HCT116 (cell line): Measurements from ENCODE around the gene GJD3. TPM values are rescaled to one million over a fixed set of nuclear protein-coding genes. Genes with fewer than 3 reads are reported as not detected.

Experiments
- ATAC-seq: fragments of 200-7000 bp; cut with Tn5 transposase; 2 replicates; pipeline ENCODE4 v1.9.1; 2020; ENCODE audit warnings: mild to moderate bottlenecking, moderate library complexity
- BruUV-seq: library from RNA; stranded (reverse); fragments of 400-500 nt; replicated peaks from 2 replicates; lab custom pipeline; 2021; lab: Mats Ljungman, UMichigan
- CTCF ChIA-PET: fragments of 300-600 bp; sonication (Branson Sonifier 250); formaldehyde crosslinking; loops from one replicate; lab custom pipeline; 2021; ENCODE audit warnings: antibody characterized with exemption; lab: Charles Lee
- POLR2A ChIA-PET: fragments of 300-600, 350-600 bp; sonication (Branson Sonifier 250); formaldehyde crosslinking; loops from one replicate; lab custom pipeline; 2021; ENCODE audit warnings: antibody characterized with exemption; lab: Charles Lee
- RAD21 ChIA-PET, 2 experiments: fragments of 300-600 bp; sonication (Branson Sonifier 250); formaldehyde crosslinking; loops; one replicate each; lab custom pipeline; 2023; ENCODE audit warnings: low total read pairs in 2 of 2; ENCODE audit not compliant: uncharacterized antibody in 2 of 2, unreplicated experiment in 2 of 2, low non-redundant PET in 1 of 2; lab: Charles Lee
- DNase-seq: peaks from one replicate; pipeline ENCODE4 v3.0.0-alpha.2; 2010; ENCODE audit warnings: low read depth, low spot score
- H2AFZ ChIP-seq: fragments of 200-600 bp; shearing (Covaris generic), sonication (generic); 2 replicates; pipeline ENCODE4 v1.6.1; 2017; ENCODE audit warnings: low read depth, mixed run types, mixed read lengths, antibody characterized with exemption, low read length; ENCODE audit not compliant: poor library complexity, severe bottlenecking
- H3K27ac ChIP-seq: 2 replicates; pipeline ENCODE4 v1.5.1; 2012; ENCODE audit warnings: low read depth, low read length
- H3K27me3 ChIP-seq: fragments of 200-600 bp; sonication (generic); 2 replicates; pipeline ENCODE4 v1.6.1; 2016; ENCODE audit warnings: mixed run types, low read length, mixed read lengths; ENCODE audit not compliant: insufficient read depth
- H3K36me3 ChIP-seq, 2 experiments: fragments of 200-500 bp in 1 of 2; fragments of 200-600 bp in 1 of 2; sonication (Bioruptor generic) in 1 of 2; sonication (generic) in 1 of 2; 2 replicates each; pipeline versions ENCODE4 v1.5.1 to v1.6.1; 2014 to 2016; ENCODE audit warnings: low read length in 2 of 2, inconsistent platforms in 1 of 2, mixed read lengths in 1 of 2, mixed run types in 1 of 2; ENCODE audit not compliant: insufficient read depth in 2 of 2, control insufficient read depth in 1 of 2
- H3K4me1 ChIP-seq, 2 experiments: fragments of 200-600 bp in 1 of 2; sonication (generic) in 1 of 2; 2 replicates each; pipeline versions ENCODE4 v1.5.1 to v1.6.1; 2012 to 2017; ENCODE audit warnings: low read length in 2 of 2, inconsistent platforms in 1 of 2, mild to moderate bottlenecking in 1 of 2, mixed read lengths in 1 of 2, mixed run types in 1 of 2, moderate library complexity in 1 of 2; ENCODE audit not compliant: insufficient read depth in 2 of 2, control insufficient read depth in 1 of 2
- H3K4me2 ChIP-seq: fragments of 200-600 bp; sonication (generic); 2 replicates; pipeline ENCODE4 v1.6.1; 2017; ENCODE audit warnings: mixed run types, low read length, mixed read lengths
- H3K4me3 ChIP-seq, 2 experiments: fragments of 200-600 bp in 1 of 2; sonication (generic) in 1 of 2; replicated peaks in 1 of 2; 2 replicates each; pipeline ENCODE4 v1.5.1; 2011 to 2016; ENCODE audit warnings: low read length in 2 of 2, control low read depth in 1 of 2, low read depth in 1 of 2, mild to moderate bottlenecking in 1 of 2, mixed read lengths in 1 of 2, mixed run types in 1 of 2
- H3K79me2 ChIP-seq: fragments of 200-600 bp; sonication (generic); 2 replicates; pipeline ENCODE4 v1.6.1; 2017; ENCODE audit warnings: mild to moderate bottlenecking, mixed run types, low read length, moderate library complexity, mixed read lengths; ENCODE audit not compliant: insufficient read depth
- H3K9ac ChIP-seq: fragments of 200-600 bp; sonication (generic); 2 replicates; pipeline ENCODE4 v1.6.1; 2016; ENCODE audit warnings: low read length, mixed read lengths
- H3K9me2 ChIP-seq: fragments of 200-600 bp; sonication (generic), shearing (Covaris generic); 2 replicates; pipeline ENCODE4 v1.6.1; 2017; ENCODE audit warnings: mixed run types, mild to moderate bottlenecking, moderate library complexity; ENCODE audit not compliant: insufficient read depth
- H3K9me3 ChIP-seq, 2 experiments: fragments of 200-500 bp in 1 of 2; fragments of 200-600 bp in 1 of 2; sonication (Bioruptor generic) in 1 of 2; sonication (generic) in 1 of 2; 2 replicates each; pipeline ENCODE4 v1.6.1; 2014 to 2017; ENCODE audit warnings: low read length in 2 of 2, mixed read lengths in 2 of 2, inconsistent platforms in 1 of 2, low read depth in 1 of 2, mild to moderate bottlenecking in 1 of 2, mixed run types in 1 of 2, moderate library complexity in 1 of 2; ENCODE audit not compliant: control insufficient read depth in 1 of 2, insufficient read depth in 1 of 2
- H4K20me1 ChIP-seq: fragments of 200-600 bp; sonication (generic), shearing (Covaris generic); 2 replicates; pipeline ENCODE4 v1.6.1; 2017; ENCODE audit warnings: mixed run types, mild to moderate bottlenecking, moderate library complexity; ENCODE audit not compliant: insufficient read depth
- EGR1 ChIP-seq: IDR thresholded peaks from 2 replicates; pipeline ENCODE4 v1.6.1; 2012; ENCODE audit warnings: low read depth
- FOSL1 ChIP-seq: IDR thresholded peaks from 2 replicates; pipeline ENCODE4 v1.6.1; 2012; ENCODE audit warnings: low read depth
- MAX ChIP-seq: IDR thresholded peaks from 2 replicates; pipeline ENCODE4 v1.6.1; 2012
- POLR2A ChIP-seq: IDR thresholded peaks from 2 replicates; pipeline ENCODE4 v1.7.0; 2011; ENCODE audit warnings: borderline replicate concordance; ENCODE audit not compliant: insufficient read depth, insufficient read length; ENCODE audit errors: extremely low read depth
- RAD21 ChIP-seq: IDR thresholded peaks from 2 replicates; pipeline ENCODE4 v1.6.1; 2012; ENCODE audit warnings: low read depth, mild to moderate bottlenecking
- REST ChIP-seq: IDR thresholded peaks from 2 replicates; pipeline ENCODE4 v1.6.1; 2012; ENCODE audit warnings: low read depth
- SP1 ChIP-seq: IDR thresholded peaks from 2 replicates; pipeline ENCODE4 v1.6.1; 2012; ENCODE audit warnings: low read depth
- SRF ChIP-seq: IDR thresholded peaks from 2 replicates; pipeline ENCODE4 v1.6.1; 2012; ENCODE audit warnings: low read depth
- TCF7L2 ChIP-seq: IDR thresholded peaks from 2 replicates; pipeline ENCODE4 v1.7.0; 2011; ENCODE audit warnings: borderline replicate concordance, inconsistent platforms; ENCODE audit not compliant: insufficient read depth, insufficient read length; ENCODE audit errors: extremely low read depth
- intact Hi-C: fragments of 100-400 bp; cut with micrococcal nuclease; formaldehyde crosslinking; loops from 2 replicates; pipeline ENCODE4 v1.10.0; 2022
- total RNA-seq: library from RNA; stranded (reverse); gene quantifications from one replicate; pipeline ENCODE4 v1.2.1, GENCODE V29; 2021; ENCODE audit not compliant: unreplicated experiment

The GJD3 gene
- total RNA-seq, 1 experiment from 2014 or later, result not detected

GRCh38 chr17:40356990-40357881, 7.3 kb downstream of the GJD3 start:
- Histone ChIP-seq H3K79me2 (no peaks in the 10 kb centered on the region), H3K4me2 (no peak overlapping the region), H3K27ac (peak overlapping the region; percentile 10; the same call in 1 of the 2 replicates), H3K9ac (no peak overlapping the region), H3K27me3 (no peaks in the 10 kb centered on the region), H3K4me1 (peaks cover 4 to 12% of the 10 kb centered on the region in 2 experiments; a peak in 3 of 4 replicates), H4K20me1 (no peaks in the 10 kb centered on the region), H3K9me2 (no peaks in the 10 kb centered on the region), H2AFZ (no peak overlapping the region), H3K9me3 (no peaks in the 10 kb centered on the region), H3K36me3 (peaks cover 7 to 12% of the 10 kb centered on the region in 2 experiments; a peak in 2 of 4 replicates), H3K4me3 (no peak overlapping the region)
- no peak for TF ChIP-seq EGR1
- no peak for TF ChIP-seq SP1
- TF ChIP-seq REST, result no peak
- TF ChIP-seq TCF7L2, result no peak
- no peak for TF ChIP-seq SRF
- no peak for TF ChIP-seq POLR2A
- TF ChIP-seq RAD21, result no peak
- TF ChIP-seq MAX, result no peak
- TF ChIP-seq FOSL1, result no peak
- POLR2A ChIA-PET, result no interaction called here
- RAD21 ChIA-PET, result interaction anchor here in 1 of 2 experiments (1.2 kb wide), 1 partner anchor 176 kb away, joined by 3 read pairs; no protein-coding TSS in a partner anchor
- CTCF ChIA-PET, result interaction anchor here (1.0 to 3.4 kb wide), 5 partner anchors 55 to 203 kb away, joined by 4 to 23 read pairs (median 9); no protein-coding TSS in a partner anchor
- ATAC-seq (no peak), DNase-seq (no peak)
- intact Hi-C loops, result loop anchor here (5.0 kb wide), 2 partner anchors 260 to 345 kb away; no protein-coding TSS in a partner anchor
- no TSS peak for BruUV-seq
